ENCODE data around the gene DAZAP1.

DNA sequence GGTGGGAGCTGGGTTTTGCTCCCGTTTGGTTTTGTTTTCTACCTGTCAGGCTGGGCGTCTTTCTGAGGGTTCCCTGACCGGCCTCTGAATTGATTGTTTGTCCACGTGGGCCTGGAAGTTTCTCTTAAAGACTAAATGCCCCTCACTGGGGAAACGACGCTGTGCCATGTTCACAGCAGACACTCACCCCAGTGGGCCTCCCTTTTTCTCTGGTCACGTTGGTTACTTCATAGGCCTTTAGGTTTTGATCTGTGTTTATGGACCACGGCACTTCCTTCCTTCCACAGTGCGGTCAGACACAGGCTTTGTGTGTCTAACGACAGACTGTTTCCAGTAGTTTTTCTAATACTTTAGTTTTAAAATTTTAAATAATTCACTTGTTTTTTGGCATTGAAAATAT is 43.8 kb upstream of the DAZAP1 start:
- TF ChIP-seq, protein P1, sequence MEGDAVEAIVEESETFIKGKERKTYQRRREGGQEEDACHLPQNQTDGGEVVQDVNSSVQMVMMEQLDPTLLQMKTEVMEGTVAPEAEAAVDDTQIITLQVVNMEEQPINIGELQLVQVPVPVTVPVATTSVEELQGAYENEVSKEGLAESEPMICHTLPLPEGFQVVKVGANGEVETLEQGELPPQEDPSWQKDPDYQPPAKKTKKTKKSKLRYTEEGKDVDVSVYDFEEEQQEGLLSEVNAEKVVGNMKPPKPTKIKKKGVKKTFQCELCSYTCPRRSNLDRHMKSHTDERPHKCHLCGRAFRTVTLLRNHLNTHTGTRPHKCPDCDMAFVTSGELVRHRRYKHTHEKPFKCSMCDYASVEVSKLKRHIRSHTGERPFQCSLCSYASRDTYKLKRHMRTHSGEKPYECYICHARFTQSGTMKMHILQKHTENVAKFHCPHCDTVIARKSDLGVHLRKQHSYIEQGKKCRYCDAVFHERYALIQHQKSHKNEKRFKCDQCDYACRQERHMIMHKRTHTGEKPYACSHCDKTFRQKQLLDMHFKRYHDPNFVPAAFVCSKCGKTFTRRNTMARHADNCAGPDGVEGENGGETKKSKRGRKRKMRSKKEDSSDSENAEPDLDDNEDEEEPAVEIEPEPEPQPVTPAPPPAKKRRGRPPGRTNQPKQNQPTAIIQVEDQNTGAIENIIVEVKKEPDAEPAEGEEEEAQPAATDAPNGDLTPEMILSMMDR (conservative IDR thresholded peaks at IDR 0.05; ENCODE audit: low read depth, low read length), result no peak
- TF ChIP-seq EZH2 (IDR thresholded peaks at IDR 0.05; ENCODE audit: low read length, unreplicated experiment) (no peak), EZH2phosphoT487 (IDR thresholded peaks at IDR 0.05; ENCODE audit: borderline replicate concordance, low read length) (no peak)
